H1 (cell line): Measurements from ENCODE around the gene SPOPL. TPM values are rescaled to one million over a fixed set of nuclear protein-coding genes. Genes with fewer than 3 reads are reported as not detected.
A peak's percentile ranks its signal among the peaks of the same experiment; 100 is the strongest.

Experiments
- CTCF ChIA-PET: fragments of 300-600 bp; sonication (Branson Sonifier 250); formaldehyde crosslinking; loops from one replicate; lab custom pipeline; 2021; ENCODE audit not compliant: partially characterized antibody; lab: Charles Lee
- POLR2A ChIA-PET: fragments of 300-600 bp; sonication (Branson Sonifier 250); formaldehyde crosslinking; loops from one replicate; lab custom pipeline; 2021; ENCODE audit warnings: inconsistent platforms; ENCODE audit not compliant: partially characterized antibody; lab: Charles Lee
- DNase-seq, 2 experiments: peaks; one replicate each; pipeline versions ENCODE4 v3.0.0 to v3.0.0-alpha.2; 2010 to 2022; ENCODE audit warnings: low spot score in 2 of 2, low read depth in 1 of 2, mixed read lengths in 1 of 2
- FAIRE-seq: peaks from 2 replicates; lab custom pipeline; 2011; peaks lifted over from hg19 to GRCh38; lab: Jason Lieb, UNC
- H2AFZ ChIP-seq: 2 replicates; pipeline ENCODE4 v1.8.1; 2012; ENCODE audit warnings: low read length, inconsistent platforms
- H2AK5ac ChIP-seq: 2 replicates; pipeline ENCODE4 v1.6.1; 2013; ENCODE audit warnings: low read depth, low read length
- H2BK120ac ChIP-seq: replicated peaks from 2 replicates; pipeline ENCODE3; 2013; ENCODE audit warnings: low read depth, low read length, inconsistent platforms
- H2BK12ac ChIP-seq: 2 replicates; pipeline ENCODE4 v1.6.1; 2013; ENCODE audit warnings: low read depth, low read length
- H2BK15ac ChIP-seq: 2 replicates; pipeline ENCODE4 v1.6.1; 2013; ENCODE audit warnings: low read length
- H2BK20ac ChIP-seq: 2 replicates; pipeline ENCODE4 v1.6.1; 2013; ENCODE audit warnings: low read length
- H2BK5ac ChIP-seq: 2 replicates; pipeline ENCODE4 v1.6.1; 2013; ENCODE audit warnings: low read depth, low read length
- H3K14ac ChIP-seq: 2 replicates; pipeline ENCODE4 v1.6.1; 2013; ENCODE audit warnings: inconsistent platforms; ENCODE audit not compliant: insufficient read length
- H3K18ac ChIP-seq: 2 replicates; pipeline ENCODE4 v1.6.1; 2013; ENCODE audit warnings: low read length; ENCODE audit errors: extremely low read depth
- H3K23ac ChIP-seq: 2 replicates; pipeline ENCODE4 v1.6.1; 2013; ENCODE audit warnings: inconsistent platforms; ENCODE audit not compliant: insufficient read length
- H3K23me2 ChIP-seq: 2 replicates; pipeline ENCODE4 v1.6.1; 2013; ENCODE audit warnings: low read depth, low read length
- H3K27ac ChIP-seq: 2 replicates; pipeline ENCODE4 v1.6.1; 2011; ENCODE audit warnings: low read depth, low read length, inconsistent platforms
- H3K27me3 ChIP-seq, 4 experiments: replicated peaks in 1 of 4; 1 replicate in 1 of 4; 2 replicates in 3 of 4; pipeline versions ENCODE4 v1.6.1 to v1.8.1; 2011 to 2013; ENCODE audit warnings: low read length in 3 of 4, mild to moderate bottlenecking in 3 of 4, inconsistent platforms in 2 of 4, mixed read lengths in 2 of 4, moderate library complexity in 1 of 4; ENCODE audit not compliant: control insufficient read depth in 3 of 4, insufficient read depth in 3 of 4; ENCODE audit errors: extremely low read depth in 1 of 4
- H3K36me3 ChIP-seq, 4 experiments: 2 replicates each; pipeline versions ENCODE4 v1.6.1 to v1.8.1; 2011 to 2013; ENCODE audit warnings: mild to moderate bottlenecking in 4 of 4, low read length in 3 of 4, moderate library complexity in 2 of 4, control low read depth in 1 of 4, inconsistent platforms in 1 of 4; ENCODE audit not compliant: insufficient read depth in 4 of 4, control insufficient read depth in 2 of 4
- H3K4ac ChIP-seq: replicated peaks from 2 replicates; pipeline ENCODE3; 2013; ENCODE audit warnings: low read length, low read depth, mixed read lengths, inconsistent platforms; ENCODE audit not compliant: insufficient read length
- H3K4me1 ChIP-seq, 4 experiments: replicated peaks in 1 of 4; 1 replicate in 1 of 4; 2 replicates in 3 of 4; pipeline versions ENCODE4 v1.6.1 to v1.8.1; 2011 to 2013; ENCODE audit warnings: low read length in 3 of 4, inconsistent platforms in 2 of 4, mixed read lengths in 1 of 4; ENCODE audit not compliant: insufficient read depth in 4 of 4, control insufficient read depth in 3 of 4
- H3K4me2 ChIP-seq, 2 experiments: 2 replicates each; pipeline versions ENCODE4 v1.6.1 to v1.8.1; 2011 to 2013; ENCODE audit warnings: low read depth in 2 of 2, low read length in 2 of 2, control low read depth in 1 of 2, inconsistent platforms in 1 of 2, mild to moderate bottlenecking in 1 of 2; ENCODE audit not compliant: insufficient read depth in 1 of 2
- H3K4me3 ChIP-seq, 4 experiments: fragments of 200-600, 300-600 bp in 1 of 4; sonication (generic), shearing (Covaris generic), sonication (Bioruptor Twin) in 1 of 4; 2 replicates each; pipeline versions ENCODE4 v1.5.1 to v1.8.1; 2011 to 2016; ENCODE audit warnings: low read length in 4 of 4, low read depth in 3 of 4, control low read depth in 2 of 4, inconsistent platforms in 2 of 4, mild to moderate bottlenecking in 2 of 4, mixed read lengths in 1 of 4, moderate library complexity in 1 of 4; ENCODE audit not compliant: insufficient read depth in 2 of 4; ENCODE audit errors: extremely low read depth in 1 of 4
- H3K56ac ChIP-seq: replicated peaks from 2 replicates; pipeline ENCODE3; 2013; ENCODE audit warnings: low read depth, mild to moderate bottlenecking, mixed read lengths, low read length, inconsistent platforms; ENCODE audit not compliant: insufficient read length
- H3K79me1 ChIP-seq: 2 replicates; pipeline ENCODE4 v1.6.1; 2013; ENCODE audit warnings: low read depth, low read length, control low read depth
- H3K79me2 ChIP-seq, 2 experiments: 2 replicates each; pipeline versions ENCODE4 v1.6.1 to v1.8.1; 2012 to 2013; ENCODE audit warnings: low read length in 2 of 2, mild to moderate bottlenecking in 2 of 2, inconsistent platforms in 1 of 2; ENCODE audit not compliant: insufficient read depth in 2 of 2, control insufficient read depth in 1 of 2
- H3K9ac ChIP-seq, 4 experiments: replicated peaks in 1 of 4; 1 replicate in 1 of 4; 2 replicates in 3 of 4; pipeline versions ENCODE4 v1.6.1 to v1.8.1; 2011 to 2013; ENCODE audit warnings: low read depth in 3 of 4, low read length in 3 of 4, control low read depth in 2 of 4, mild to moderate bottlenecking in 2 of 4, moderate library complexity in 2 of 4, inconsistent platforms in 1 of 4; ENCODE audit errors: extremely low read depth in 1 of 4
- H3K9me3 ChIP-seq, 2 experiments: 2 replicates each; pipeline versions ENCODE4 v1.6.1 to v1.8.1; 2012 to 2013; ENCODE audit warnings: mild to moderate bottlenecking in 2 of 2, moderate library complexity in 2 of 2, control low read depth in 1 of 2, inconsistent platforms in 1 of 2, low read depth in 1 of 2, low read length in 1 of 2, mixed read lengths in 1 of 2; ENCODE audit not compliant: insufficient read depth in 2 of 2
- H4K20me1 ChIP-seq, 2 experiments: replicated peaks in 1 of 2; 2 replicates each; pipeline versions ENCODE3 to v1.8.1; 2011 to 2013; ENCODE audit warnings: inconsistent platforms in 2 of 2, low read length in 2 of 2, mild to moderate bottlenecking in 1 of 2; ENCODE audit not compliant: insufficient read depth in 2 of 2, control insufficient read depth in 1 of 2
- H4K5ac ChIP-seq: 2 replicates; pipeline ENCODE4 v1.6.1; 2013; ENCODE audit warnings: low read length, low read depth, mixed read lengths, inconsistent platforms; ENCODE audit not compliant: insufficient read length
- H4K8ac ChIP-seq: 2 replicates; pipeline ENCODE4 v1.8.0; 2013; ENCODE audit warnings: mild to moderate bottlenecking, moderate library complexity, low read length, inconsistent platforms; ENCODE audit not compliant: insufficient read depth; ENCODE audit errors: extremely low read depth
- H4K91ac ChIP-seq: replicated peaks from 2 replicates; pipeline ENCODE3; 2013; ENCODE audit warnings: low read length, mixed read lengths, inconsistent platforms; ENCODE audit not compliant: insufficient read length
- CBX8 ChIP-seq: fragments of 300-800, 300-1000 bp; sonication (generic); IDR thresholded peaks from 2 replicates; pipeline ENCODE4 v1.7.1; 2016; ENCODE audit warnings: low read depth, low read length, borderline replicate concordance
- CHD1 ChIP-seq: IDR thresholded peaks from 2 replicates; pipeline ENCODE4 v1.6.1; 2012; ENCODE audit warnings: low read depth, low read length, improper control_type of control experiment
- CTBP2 ChIP-seq: IDR thresholded peaks from 2 replicates; pipeline ENCODE4 v1.7.0; 2011; ENCODE audit warnings: borderline replicate concordance, mild to moderate bottlenecking, moderate library complexity, mixed read lengths, low read length; ENCODE audit not compliant: insufficient read depth, insufficient read length
- EZH2 ChIP-seq: fragments of 200-600 bp; sonication (generic); IDR thresholded peaks from 2 replicates; pipeline ENCODE4 v1.7.1; 2012; ENCODE audit warnings: low read depth, mild to moderate bottlenecking, moderate library complexity, low read length, inconsistent platforms; ENCODE audit not compliant: severe bottlenecking
- GTF2F1 ChIP-seq: IDR thresholded peaks from 2 replicates; pipeline ENCODE4 v1.6.1; 2012; ENCODE audit warnings: low read depth, low read length, improper control_type of control experiment, borderline replicate concordance
- HDAC6 ChIP-seq: IDR thresholded peaks from one replicate; pipeline ENCODE4 v1.7.1; 2012; ENCODE audit warnings: low read depth, mild to moderate bottlenecking, inconsistent platforms, low read length, moderate library complexity
- KDM1A ChIP-seq: fragments of 200-600, 300-600 bp; sonication (generic); IDR thresholded peaks from 2 replicates; pipeline ENCODE4 v1.7.1; 2016; ENCODE audit warnings: mild to moderate bottlenecking, low read length, borderline replicate concordance
- POLR2A ChIP-seq, 2 experiments: IDR thresholded peaks; 1 replicate in 1 of 2; 2 replicates in 1 of 2; pipeline ENCODE4 v1.6.1; 2011; ENCODE audit warnings: low read depth in 2 of 2, low read length in 2 of 2, mild to moderate bottlenecking in 2 of 2; ENCODE audit errors: control extremely low read depth in 1 of 2
- RAD21 ChIP-seq, 2 experiments: IDR thresholded peaks in 1 of 2; conservative IDR thresholded peaks in 1 of 2; 2 replicates each; pipeline ENCODE4 v1.6.1; 2011; ENCODE audit warnings: low read depth in 2 of 2, low read length in 2 of 2, improper control_type of control experiment in 1 of 2, inconsistent platforms in 1 of 2, mild to moderate bottlenecking in 1 of 2, moderate library complexity in 1 of 2
- ZNF274 ChIP-seq: IDR thresholded peaks from 2 replicates; pipeline ENCODE4 v1.7.0; 2012; ENCODE audit warnings: low read length, borderline replicate concordance; ENCODE audit errors: extremely low read depth
- WGBS, 2 experiments: shearing (Covaris generic) in 1 of 2; methylation state at CpG; one replicate each; pipeline versions ENCODE4 v1.1.6 to v1.1.7; 2013 to 2015; ENCODE audit warnings: low lambda C conversion rate in 2 of 2, mixed read lengths in 2 of 2, inconsistent platforms in 1 of 2, low coverage in 1 of 2, missing lambda C conversion rate in 1 of 2; ENCODE audit not compliant: insufficient replicate concordance in 2 of 2, insufficient coverage in 1 of 2, insufficient read length in 1 of 2; ENCODE audit errors: extremely low coverage in 1 of 2, missing lambda C conversion rate in 1 of 2; 5-methylcytosine and 5-hydroxymethylcytosine counted together
- polyA plus RNA-seq, 7 experiments: library from polyadenylated mRNA; depleted of rRNA in 3 of 7; stranded (reverse) in 5 of 7; unstranded in 2 of 7; fragments of >200 nt in 5 of 7; fragments of 200-250 nt in 2 of 7; gene quantifications; 1 replicate in 5 of 7; 2 replicates in 1 of 7; 4 replicates in 1 of 7; pipeline versions ENCODE4 v1.2.1 to v1.2.3, GENCODE V29; 2011 to 2013; ENCODE audit warnings: missing spikeins in 2 of 7, mixed read lengths in 2 of 7
- total RNA-seq: library from RNA; stranded (reverse); fragmentation: NEBNext Ultra II Directional; extraction: Animal tissue kit (Norgen Biotek cat#: 25700); gene quantifications from 2 replicates; pipeline ENCODE4 v1.2.1, GENCODE V29; 2021

Gene SPOPL
- total and polyA plus RNA-seq, 2 of the 8 experiments (the other 6 are each of a cell fraction or from before 2014, with no cell fraction given) = 1.9 to 14.5 TPM

DNA sequence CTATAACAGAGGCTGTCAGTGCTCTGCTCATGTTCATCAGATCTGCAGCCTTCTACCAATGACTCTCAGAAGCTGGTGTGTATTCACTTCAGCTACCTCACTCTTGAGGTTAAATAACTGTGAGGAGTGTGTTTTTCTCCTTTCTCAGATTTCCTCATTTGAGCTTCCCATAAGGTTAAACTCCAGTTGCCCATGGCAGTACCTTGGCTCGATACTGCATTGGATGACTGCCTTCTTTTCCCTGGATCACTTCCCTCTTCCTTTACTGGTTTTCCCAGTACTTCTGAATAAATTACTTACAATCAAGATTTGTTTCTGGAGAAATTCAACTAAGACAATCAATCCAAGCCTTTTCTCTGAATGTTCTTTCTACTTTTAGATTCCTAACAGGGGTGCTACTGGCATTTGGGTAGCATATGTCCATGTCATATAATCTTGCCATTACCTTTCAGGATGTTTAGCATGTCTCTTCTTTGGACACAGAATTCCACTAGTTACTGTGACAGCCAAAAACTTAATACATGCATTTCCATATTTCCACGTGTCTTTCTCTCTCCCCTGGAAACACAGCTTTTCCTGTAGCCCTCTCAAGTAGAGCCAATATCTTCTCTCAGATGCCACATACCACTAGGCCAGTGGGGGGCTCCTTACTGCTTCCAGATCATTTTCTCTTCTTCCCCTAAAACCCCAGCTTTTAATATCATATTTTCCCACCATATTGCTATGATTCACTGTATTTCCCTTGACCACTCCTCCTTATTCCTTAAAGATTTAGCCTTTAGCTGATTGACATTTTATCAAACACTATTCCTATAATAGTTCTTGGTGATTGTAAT lies 15.0 kb upstream of the SPOPL start:
- H4K91ac ChIP-seq = no peak overlapping the region
- FAIRE-seq (no peak), DNase-seq (no peak)
- H3K79me2 ChIP-seq = no peaks in the 10 kb centered on the region
- no peak overlapping the region for H3K4me3 ChIP-seq
- no peak overlapping the region for H3K18ac ChIP-seq
- no peak overlapping the region for H2BK120ac ChIP-seq
- H3K4me1 ChIP-seq = no peaks in the 10 kb centered on the region
- ChIA-PET CTCF (interaction anchor here (0.8 to 1.7 kb wide), 13 partner anchors 12 to 451 kb away, joined by 3 to 8 read pairs (median 3); no protein-coding TSS in a partner anchor), POLR2A (interaction anchor here (0.6 to 1.4 kb wide), 2 partner anchors 33 to 292 kb away, joined by 3 read pairs; no protein-coding TSS in a partner anchor)
- no peak overlapping the region for H3K23ac ChIP-seq
- H3K4ac ChIP-seq = no peak overlapping the region
- no peak overlapping the region for H2BK5ac ChIP-seq
- H3K27ac ChIP-seq = no peak overlapping the region
- H3K23me2 ChIP-seq = no peaks in the 10 kb centered on the region
- H3K9ac ChIP-seq = no peak overlapping the region; a peak in 1 of 7 replicates
- H3K56ac ChIP-seq = no peak overlapping the region
- H3K9me3 ChIP-seq = no peaks in the 10 kb centered on the region
- no peak overlapping the region for H4K8ac ChIP-seq
- H2BK12ac ChIP-seq = no peak overlapping the region
- no peak overlapping the region for H2BK20ac ChIP-seq
- WGBS, 2 experiments = 61% methylated on average over 2 of the region's 2 CpGs; no CpG with 5 or more reads in 1 of the 2 experiments
- no peaks in the 10 kb centered on the region for H3K79me1 ChIP-seq
- no peak overlapping the region for H2AK5ac ChIP-seq
- no peaks in the 10 kb centered on the region for H3K27me3 ChIP-seq
- H3K4me2 ChIP-seq = no peak overlapping the region
- no peak overlapping the region for H2BK15ac ChIP-seq
- H4K20me1 ChIP-seq = no peaks in the 10 kb centered on the region
- no peaks in the 10 kb centered on the region for H3K36me3 ChIP-seq
- no peak overlapping the region for H4K5ac ChIP-seq
- no peak overlapping the region for H3K14ac ChIP-seq
- no peak overlapping the region for H2AFZ ChIP-seq
- TF ChIP-seq CTBP2 (no peak), RAD21 (IDR thresholded peaks at IDR 0.05 in 1 of 2, conservative IDR thresholded peaks at IDR 0.05 in 1 of 2; ENCODE audit: low read depth in 2 of 2, low read length in 2 of 2) (peak; percentile 48 to 54), GTF2F1 (no peak), KDM1A (no peak), POLR2A (IDR thresholded peaks at IDR 0.05; ENCODE audit: control extremely low read depth in 1 of 2, low read depth in 2 of 2, low read length in 2 of 2) (no peak), CHD1 (no peak), CBX8 (no peak), HDAC6 (no peak), ZNF274 (no peak), EZH2 (no peak)
